CMK (cell line): ENCODE data around the gene ERICH6.

Experiments
- DNase-seq: peaks from one replicate; pipeline ENCODE4 v3.0.0-alpha.2; 2010; ENCODE audit warnings: low read depth

The ERICH6 gene

GRCh38 chr3:150613709-150614480 lies 89.8 kb downstream of the ERICH6 start:
- no peak for DNase-seq

- no peak for DNase-seq
Measured at GRCh38 chr3:150613034-150613433, 90.7 kb downstream of the ERICH6 start.

- no peak for DNase-seq
Measured at GRCh38 chr3:150612494-150612893, 91.2 kb downstream of the ERICH6 start.

GRCh38 chr3:150611666-150612065 lies 92.1 kb downstream of the ERICH6 start:
- DNase-seq = no peak

- no peak for DNase-seq
Measured at GRCh38 chr3:150610785-150611184, 92.9 kb downstream of the ERICH6 start.

- DNase-seq = no peak
Measured at GRCh38 chr3:150609988-150610387, 93.7 kb downstream of the ERICH6 start.
